ENCODE results near the gene ITLN2.

ITLN2 gene

GRCh38 chr1:160981584-160982411 is 27.2 kb upstream of the ITLN2 start:
- Histone ChIP-seq H3K27ac (ENCODE audit: low read length) (peak overlapping the region; percentile 52), H3K9me3 (ENCODE audit: control insufficient read depth, low read depth, low read length) (no peaks in the 10 kb centered on the region), H3K4me3 (ENCODE audit: low read length) (peak overlapping the region; percentile 52), H3K9ac (ENCODE audit: low read length) (peak overlapping the region; percentile 47), H3K4me1 (ENCODE audit: control insufficient read depth, low read depth, low read length) (peaks cover 22% of the 10 kb centered on the region), H3K36me3 (ENCODE audit: control insufficient read depth, low read depth, low read length) (no peaks in the 10 kb centered on the region), H3K27me3 (ENCODE audit: control insufficient read depth, insufficient read depth, low read length) (peaks cover 4% of the 10 kb centered on the region)

GRCh38 chr1:160979286-160979685 is 24.7 kb upstream of the ITLN2 start:
- Histone ChIP-seq H3K27me3 (ENCODE audit: control insufficient read depth, insufficient read depth, low read length) (peaks cover 4% of the 10 kb centered on the region), H3K4me1 (ENCODE audit: control insufficient read depth, low read depth, low read length) (peaks cover 15% of the 10 kb centered on the region), H3K36me3 (ENCODE audit: control insufficient read depth, low read depth, low read length) (no peaks in the 10 kb centered on the region)

GRCh38 chr1:160978510-160978927 is 23.9 kb upstream of the ITLN2 start:
- H3K4me1 ChIP-seq (ENCODE audit: control insufficient read depth, low read depth, low read length), result peaks cover 18% of the 10 kb centered on the region
- H3K9me3 ChIP-seq (ENCODE audit: control insufficient read depth, low read depth, low read length), result no peaks in the 10 kb centered on the region
- H3K9ac ChIP-seq (ENCODE audit: low read length), result no peak overlapping the region
- H3K27me3 ChIP-seq (ENCODE audit: control insufficient read depth, insufficient read depth, low read length), result peaks cover 4% of the 10 kb centered on the region
- H3K36me3 ChIP-seq (ENCODE audit: control insufficient read depth, low read depth, low read length), result no peaks in the 10 kb centered on the region
- H3K27ac ChIP-seq (ENCODE audit: low read length), result no peak overlapping the region
- no peak overlapping the region for H3K4me3 ChIP-seq (ENCODE audit: low read length)

More at GRCh38 chr1:160979286-160979685, 24.7 kb upstream of the ITLN2 start:
- Histone ChIP-seq H3K9me3 (ENCODE audit: control insufficient read depth, low read depth, low read length) (no peaks in the 10 kb centered on the region), H3K9ac (ENCODE audit: low read length) (no peak overlapping the region), H3K4me3 (ENCODE audit: low read length) (no peak overlapping the region), H3K27ac (ENCODE audit: low read length) (no peak overlapping the region)

GRCh38 chr1:160975026-160975425 is 20.4 kb upstream of the ITLN2 start:
- H3K27me3 ChIP-seq (ENCODE audit: control insufficient read depth, insufficient read depth, low read length), result no peaks in the 10 kb centered on the region
- H3K4me3 ChIP-seq (ENCODE audit: low read length), result no peak overlapping the region
- H3K36me3 ChIP-seq (ENCODE audit: control insufficient read depth, low read depth, low read length), result no peaks in the 10 kb centered on the region
- H3K9me3 ChIP-seq (ENCODE audit: control insufficient read depth, low read depth, low read length), result no peaks in the 10 kb centered on the region
- peaks cover 24% of the 10 kb centered on the region for H3K4me1 ChIP-seq (ENCODE audit: control insufficient read depth, low read depth, low read length)
- H3K9ac ChIP-seq (ENCODE audit: low read length), result no peak overlapping the region
- no peak overlapping the region for H3K27ac ChIP-seq (ENCODE audit: low read length)

- H3K27me3 ChIP-seq (ENCODE audit: control insufficient read depth, insufficient read depth, low read length), result no peaks in the 10 kb centered on the region
- no peak overlapping the region for H3K27ac ChIP-seq (ENCODE audit: low read length)
- H3K9me3 ChIP-seq (ENCODE audit: control insufficient read depth, low read depth, low read length), result no peaks in the 10 kb centered on the region
- H3K36me3 ChIP-seq (ENCODE audit: control insufficient read depth, low read depth, low read length), result no peaks in the 10 kb centered on the region
- H3K9ac ChIP-seq (ENCODE audit: low read length), result no peak overlapping the region
- no peak overlapping the region for H3K4me3 ChIP-seq (ENCODE audit: low read length)
- H3K4me1 ChIP-seq (ENCODE audit: control insufficient read depth, low read depth, low read length), result peaks cover 24% of the 10 kb centered on the region
Observed at GRCh38 chr1:160973491-160973890, 18.9 kb upstream of the ITLN2 start.

GRCh38 chr1:160972939-160973338 is 18.3 kb upstream of the ITLN2 start:
- H3K4me3 ChIP-seq (ENCODE audit: low read length), result no peak overlapping the region
- H3K36me3 ChIP-seq (ENCODE audit: control insufficient read depth, low read depth, low read length), result no peaks in the 10 kb centered on the region
- H3K9ac ChIP-seq (ENCODE audit: low read length), result no peak overlapping the region
- no peak overlapping the region for H3K27ac ChIP-seq (ENCODE audit: low read length)
- H3K27me3 ChIP-seq (ENCODE audit: control insufficient read depth, insufficient read depth, low read length), result no peaks in the 10 kb centered on the region
- H3K9me3 ChIP-seq (ENCODE audit: control insufficient read depth, low read depth, low read length), result no peaks in the 10 kb centered on the region
- peaks cover 24% of the 10 kb centered on the region for H3K4me1 ChIP-seq (ENCODE audit: control insufficient read depth, low read depth, low read length)

- H3K9me3 ChIP-seq (ENCODE audit: control insufficient read depth, low read depth, low read length), result no peaks in the 10 kb centered on the region
- H3K27ac ChIP-seq (ENCODE audit: low read length), result no peak overlapping the region
- H3K27me3 ChIP-seq (ENCODE audit: control insufficient read depth, insufficient read depth, low read length), result no peaks in the 10 kb centered on the region
- H3K4me1 ChIP-seq (ENCODE audit: control insufficient read depth, low read depth, low read length), result peaks cover 24% of the 10 kb centered on the region
- H3K9ac ChIP-seq (ENCODE audit: low read length), result peak overlapping the region; percentile 8
- H3K36me3 ChIP-seq (ENCODE audit: control insufficient read depth, low read depth, low read length), result no peaks in the 10 kb centered on the region
- peak overlapping the region; percentile 13 for H3K4me3 ChIP-seq (ENCODE audit: low read length)
Observed at GRCh38 chr1:160971618-160972056, 17.0 kb upstream of the ITLN2 start.

GRCh38 chr1:160963521-160963920 is 8.9 kb upstream of the ITLN2 start:
- Histone ChIP-seq H3K27me3 (ENCODE audit: control insufficient read depth, insufficient read depth, low read length) (no peaks in the 10 kb centered on the region), H3K4me1 (ENCODE audit: control insufficient read depth, low read depth, low read length) (no peaks in the 10 kb centered on the region), H3K9me3 (ENCODE audit: control insufficient read depth, low read depth, low read length) (no peaks in the 10 kb centered on the region), H3K4me3 (ENCODE audit: low read length) (no peak overlapping the region), H3K27ac (ENCODE audit: low read length) (no peak overlapping the region), H3K36me3 (ENCODE audit: control insufficient read depth, low read depth, low read length) (no peaks in the 10 kb centered on the region), H3K9ac (ENCODE audit: low read length) (no peak overlapping the region)

GRCh38 chr1:160961419-160961818 is 6.8 kb upstream of the ITLN2 start:
- no peak overlapping the region for H3K9ac ChIP-seq (ENCODE audit: low read length)
- H3K27ac ChIP-seq (ENCODE audit: low read length), result no peak overlapping the region
- no peaks in the 10 kb centered on the region for H3K36me3 ChIP-seq (ENCODE audit: control insufficient read depth, low read depth, low read length)
- no peaks in the 10 kb centered on the region for H3K4me1 ChIP-seq (ENCODE audit: control insufficient read depth, low read depth, low read length)
- no peaks in the 10 kb centered on the region for H3K27me3 ChIP-seq (ENCODE audit: control insufficient read depth, insufficient read depth, low read length)
- H3K4me3 ChIP-seq (ENCODE audit: low read length), result no peak overlapping the region
- H3K9me3 ChIP-seq (ENCODE audit: control insufficient read depth, low read depth, low read length), result no peaks in the 10 kb centered on the region

GRCh38 chr1:160956966-160957365 is 2.4 kb upstream of the ITLN2 start:
- Histone ChIP-seq H3K4me3 (ENCODE audit: low read length) (no peak overlapping the region), H3K27ac (ENCODE audit: low read length) (no peak overlapping the region), H3K9ac (ENCODE audit: low read length) (no peak overlapping the region), H3K36me3 (ENCODE audit: control insufficient read depth, low read depth, low read length) (no peaks in the 10 kb centered on the region), H3K9me3 (ENCODE audit: control insufficient read depth, low read depth, low read length) (no peaks in the 10 kb centered on the region), H3K4me1 (ENCODE audit: control insufficient read depth, low read depth, low read length) (peaks cover 9% of the 10 kb centered on the region), H3K27me3 (ENCODE audit: control insufficient read depth, insufficient read depth, low read length) (no peaks in the 10 kb centered on the region)

- Histone ChIP-seq H3K4me1 (ENCODE audit: control insufficient read depth, low read depth, low read length) (peaks cover 9% of the 10 kb centered on the region), H3K9me3 (ENCODE audit: control insufficient read depth, low read depth, low read length) (no peaks in the 10 kb centered on the region), H3K4me3 (ENCODE audit: low read length) (no peak overlapping the region), H3K9ac (ENCODE audit: low read length) (no peak overlapping the region), H3K27ac (ENCODE audit: low read length) (no peak overlapping the region), H3K27me3 (ENCODE audit: control insufficient read depth, insufficient read depth, low read length) (no peaks in the 10 kb centered on the region), H3K36me3 (ENCODE audit: control insufficient read depth, low read depth, low read length) (no peaks in the 10 kb centered on the region)
Observed at GRCh38 chr1:160953030-160953429, 1.6 kb downstream of the ITLN2 start.

- no peak overlapping the region for H3K27ac ChIP-seq (ENCODE audit: low read length)
Observed at GRCh38 chr1:160952129-160952510, 2.5 kb downstream of the ITLN2 start.

More at GRCh38 chr1:160952129-160952510, 2.5 kb downstream of the ITLN2 start:
- Histone ChIP-seq H3K27me3 (ENCODE audit: control insufficient read depth, insufficient read depth, low read length) (no peaks in the 10 kb centered on the region), H3K4me1 (ENCODE audit: control insufficient read depth, low read depth, low read length) (peaks cover 9% of the 10 kb centered on the region), H3K9me3 (ENCODE audit: control insufficient read depth, low read depth, low read length) (no peaks in the 10 kb centered on the region), H3K36me3 (ENCODE audit: control insufficient read depth, low read depth, low read length) (no peaks in the 10 kb centered on the region), H3K9ac (ENCODE audit: low read length) (no peak overlapping the region), H3K4me3 (ENCODE audit: low read length) (no peak overlapping the region)
